Sigmoid colon (tissue), 7 donors: ENCODE measurements around the gene RPTOR. TPM values are rescaled to one million over a fixed set of nuclear protein-coding genes. Genes with fewer than 3 reads are reported as not detected.

Experiments used
- DNase-seq: peaks from one replicate; pipeline ENCODE4 v3.0.0-alpha.2; 2019
- H3K27ac ChIP-seq, 4 donors: fragments of 200-600 bp; sonication (generic); one replicate each; pipeline ENCODE4 v1.5.1; 2016 to 2019; ENCODE audit warnings: mild to moderate bottlenecking in 1 of 4
- H3K27me3 ChIP-seq, 3 donors: fragments of 200-600 bp; sonication (generic); one replicate each; pipeline ENCODE4 v1.5.1; 2019; ENCODE audit warnings: mild to moderate bottlenecking in 1 of 3
- H3K36me3 ChIP-seq, 4 donors: fragments of 200-600 bp; sonication (generic); one replicate each; pipeline ENCODE4 v1.5.1; 2016 to 2019
- H3K4me1 ChIP-seq, 4 donors: fragments of 200-600 bp; sonication (generic); one replicate each; pipeline ENCODE4 v1.5.1; 2017 to 2019
- H3K4me3 ChIP-seq, 4 donors: fragments of 200-600 bp; sonication (generic); one replicate each; pipeline ENCODE4 v1.5.1; 2017 to 2019; ENCODE audit warnings: mild to moderate bottlenecking in 2 of 4, moderate library complexity in 1 of 4
- H3K9me3 ChIP-seq, 4 donors: fragments of 200-600 bp in 3 of 4; sonication (generic) in 3 of 4; one replicate each; pipeline versions ENCODE4 v1.5.1 to v1.6.1; 2013 to 2019
- CTCF ChIP-seq, 4 experiments: fragments of 450-650 bp in 3 of 4; fragments of 200-600 bp in 1 of 4; IDR thresholded peaks; one replicate each; pipeline ENCODE4 v1.5.1; 2016 to 2019; ENCODE audit warnings: antibody characterized with exemption in 4 of 4, mild to moderate bottlenecking in 3 of 4, moderate library complexity in 2 of 4
- EP300 ChIP-seq, 4 donors: sonication (generic); formaldehyde crosslinking; IDR thresholded peaks; one replicate each; pipeline ENCODE4 v1.6.1; 2017; ENCODE audit warnings: antibody characterized with exemption in 4 of 4
- POLR2A ChIP-seq, 2 donors: fragments of 450-650 bp; IDR thresholded peaks; one replicate each; pipeline ENCODE4 v1.6.1; 2016; ENCODE audit warnings: antibody characterized with exemption in 2 of 2, mild to moderate bottlenecking in 2 of 2, moderate library complexity in 2 of 2
- POLR2AphosphoS5 ChIP-seq, 4 donors: sonication (generic); formaldehyde crosslinking; IDR thresholded peaks; one replicate each; pipeline ENCODE4 v1.6.1; 2017; ENCODE audit warnings: antibody characterized with exemption in 4 of 4
- WGBS, 2 donors: extraction: QIAGEN DNeasy Blood & Tissue Kit; methylation state at CpG; one replicate each; pipeline ENCODE4 v1.1.7; 2013; 5-methylcytosine and 5-hydroxymethylcytosine counted together
- intact Hi-C: fragments of 100-400 bp; cut with DNase I; formaldehyde crosslinking; loops from one replicate; pipeline ENCODE4 v1.15.1; 2023
- polyA plus RNA-seq, 3 donors: library from polyadenylated mRNA; stranded (reverse); fragments of 200-250 nt; gene quantifications; one replicate each; pipeline ENCODE4 v1.2.3, GENCODE V29; 2013
- total RNA-seq, 4 donors: library from RNA; depleted of rRNA; stranded (reverse); fragments of >200 nt; gene quantifications; one replicate each; pipeline ENCODE4 v1.1.0, GENCODE V29; 2016
- donor health status: healthy with polysubstance abuse.
- donor health status: Bipolar disorder and iron deficiency.
- donor health status: healthy.

Gene RPTOR
- total and polyA plus RNA-seq, 7 donors = 3.7 to 68.7 (median 22.9) TPM

- intact Hi-C loops = loop anchor here (5.0 kb wide), 1 partner anchor 45 kb away; the partner anchor contains the start of gene BAIAP2
- Histone ChIP-seq H3K27me3 (no peaks in the 10 kb centered on the region), H3K36me3 (peaks cover 11 to 35% (median 24%) of the 10 kb centered on the region in 4 donors), H3K4me1 (peaks cover 0 to 56% (median 46%) of the 10 kb centered on the region in 4 donors), H3K4me3 (peak overlapping the region; percentile 60 to 99 (median 98)), H3K27ac (peak overlapping the region; percentile 66 to 82 (median 72)), H3K9me3 (no peaks in the 10 kb centered on the region)
- TF ChIP-seq POLR2AphosphoS5 (IDR thresholded peaks at IDR 0.05) (no peak), CTCF (IDR thresholded peaks at IDR 0.05) (no peak), POLR2A (IDR thresholded peaks at IDR 0.05) (no peak), EP300 (IDR thresholded peaks at IDR 0.05) (no peak)
- no peak for DNase-seq
- WGBS, 2 donors = 1 to 4% methylated on average over 90 of the region's 90 CpGs
Measured at GRCh38 chr17:80992077-80992947, 447.7 kb downstream of the RPTOR start.

- intact Hi-C loops = loop anchor here (5.0 kb wide), 1 partner anchor 44 kb away; the partner anchor contains the start of gene BAIAP2
- 39 to 71% methylated on average over 18 of the region's 18 CpGs for WGBS, 2 donors
- peak overlapping the region; percentile 60 to 99 (median 98) for H3K4me3 ChIP-seq
- H3K4me1 ChIP-seq = peaks cover 0 to 48% (median 38%) of the 10 kb centered on the region in 4 donors
- H3K36me3 ChIP-seq = peaks cover 18 to 43% (median 31%) of the 10 kb centered on the region in 4 donors
- H3K9me3 ChIP-seq = no peaks in the 10 kb centered on the region
- H3K27ac ChIP-seq = no peak overlapping the region
- DNase-seq = no peak
- H3K27me3 ChIP-seq = no peaks in the 10 kb centered on the region
- TF ChIP-seq POLR2A (IDR thresholded peaks at IDR 0.05) (no peak), CTCF (IDR thresholded peaks at IDR 0.05) (no peak)
Measured at GRCh38 chr17:80992948-80993624, 448.4 kb downstream of the RPTOR start.

GRCh38 chr17:80995131-80995530 is 450.5 kb downstream of the RPTOR start:
- intact Hi-C loops = no loop called here
- Histone ChIP-seq H3K27me3 (no peaks in the 10 kb centered on the region), H3K4me1 (peaks cover 0 to 31% (median 24%) of the 10 kb centered on the region in 4 donors), H3K36me3 (peaks cover 22 to 63% (median 52%) of the 10 kb centered on the region in 4 donors), H3K4me3 (no peak overlapping the region), H3K27ac (no peak overlapping the region), H3K9me3 (no peaks in the 10 kb centered on the region)
- WGBS, 2 donors = 89 to 92% methylated on average over 13 of the region's 13 CpGs
- DNase-seq = no peak
- no peak for TF ChIP-seq CTCF (IDR thresholded peaks at IDR 0.05)
- no peak for TF ChIP-seq EP300 (IDR thresholded peaks at IDR 0.05)
- no peak for TF ChIP-seq POLR2AphosphoS5 (IDR thresholded peaks at IDR 0.05)
- no peak for TF ChIP-seq POLR2A (IDR thresholded peaks at IDR 0.05)

GRCh38 chr17:80996422-80997305 is 452.0 kb downstream of the RPTOR start:
- 94 to 95% methylated on average over 25 of the region's 25 CpGs for WGBS, 2 donors
- peaks cover 0 to 28% (median 21%) of the 10 kb centered on the region in 4 donors for H3K4me1 ChIP-seq
- H3K9me3 ChIP-seq = no peaks in the 10 kb centered on the region
- no peak overlapping the region for H3K4me3 ChIP-seq
- intact Hi-C loops = no loop called here
- H3K27ac ChIP-seq = no peak overlapping the region
- H3K36me3 ChIP-seq = peaks cover 22 to 65% (median 54%) of the 10 kb centered on the region in 4 donors
- TF ChIP-seq POLR2A (IDR thresholded peaks at IDR 0.05) (no peak), EP300 (IDR thresholded peaks at IDR 0.05) (no peak), CTCF (IDR thresholded peaks at IDR 0.05) (no peak), POLR2AphosphoS5 (IDR thresholded peaks at IDR 0.05) (no peak)
- H3K27me3 ChIP-seq = no peaks in the 10 kb centered on the region
- no peak for DNase-seq
